ENCODE data around the gene HAND1.

The HAND1 gene

GRCh38 chr5:154464438-154464837 lies 13.6 kb downstream of the HAND1 start:
- peaks cover 7% of the 10 kb centered on the region for H3K27me3 Mint-ChIP-seq
- H3K27ac Mint-ChIP-seq, result no peak overlapping the region
- H3K4me1 Mint-ChIP-seq (ENCODE audit: low read depth), result no peaks in the 10 kb centered on the region
- H3K4me3 Mint-ChIP-seq, result no peak overlapping the region
- H3K9me3 Mint-ChIP-seq (ENCODE audit: low read depth), result no peaks in the 10 kb centered on the region
- peaks cover 10% of the 10 kb centered on the region for H3K36me3 Mint-ChIP-seq

DNA sequence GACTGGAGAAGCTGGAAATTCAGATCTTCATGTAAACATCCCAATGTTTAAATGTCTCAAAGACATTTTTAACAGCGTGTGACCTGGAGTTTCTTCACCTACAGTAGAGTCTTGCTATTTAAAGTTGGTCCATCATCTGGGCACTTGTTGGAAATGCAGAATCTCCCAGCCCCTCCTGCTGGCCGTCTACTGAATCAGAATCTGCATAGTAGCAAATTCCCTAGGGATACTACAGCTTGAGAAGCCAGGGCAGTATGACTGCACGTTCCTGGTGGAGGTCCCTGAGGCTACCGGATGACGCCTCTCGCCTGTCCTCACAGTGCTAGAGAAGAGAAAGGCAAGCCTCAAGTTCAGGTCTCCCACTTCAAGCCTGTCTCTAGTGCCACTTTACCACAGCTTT lies 16.5 kb downstream of the HAND1 start:
- no peaks in the 10 kb centered on the region for H3K4me1 Mint-ChIP-seq (ENCODE audit: low read depth)
- no peak overlapping the region for H3K27ac Mint-ChIP-seq
- H3K9me3 Mint-ChIP-seq (ENCODE audit: low read depth), result no peaks in the 10 kb centered on the region
- H3K4me3 Mint-ChIP-seq, result no peak overlapping the region
- H3K36me3 Mint-ChIP-seq, result peaks cover 18% of the 10 kb centered on the region
- H3K27me3 Mint-ChIP-seq, result no peaks in the 10 kb centered on the region

DNA sequence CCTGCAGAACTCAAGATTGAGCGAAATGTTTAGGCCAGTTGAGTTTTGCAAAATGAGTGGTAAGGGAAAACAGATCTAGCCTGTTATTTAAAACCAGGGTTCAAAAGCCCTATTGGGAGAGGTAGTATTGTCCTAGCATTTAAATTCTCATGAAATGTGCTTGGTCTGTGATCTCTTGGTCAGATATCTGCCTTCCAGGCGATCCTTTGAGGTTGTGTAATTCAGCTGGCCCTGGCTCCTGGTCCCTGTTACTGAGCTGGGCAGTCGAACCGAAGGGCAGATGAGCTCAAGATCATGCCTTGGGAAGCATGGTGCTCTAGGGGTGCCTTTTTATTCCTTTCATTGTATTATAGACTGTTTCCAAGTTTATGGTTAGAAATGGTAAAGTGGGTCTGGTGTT lies 17.9 kb downstream of the HAND1 start:
- H3K4me1 Mint-ChIP-seq (ENCODE audit: low read depth), result no peaks in the 10 kb centered on the region
- no peaks in the 10 kb centered on the region for H3K27me3 Mint-ChIP-seq
- no peak overlapping the region for H3K27ac Mint-ChIP-seq
- no peak overlapping the region for H3K4me3 Mint-ChIP-seq
- H3K9me3 Mint-ChIP-seq (ENCODE audit: low read depth), result no peaks in the 10 kb centered on the region
- peaks cover 20% of the 10 kb centered on the region for H3K36me3 Mint-ChIP-seq

DNA sequence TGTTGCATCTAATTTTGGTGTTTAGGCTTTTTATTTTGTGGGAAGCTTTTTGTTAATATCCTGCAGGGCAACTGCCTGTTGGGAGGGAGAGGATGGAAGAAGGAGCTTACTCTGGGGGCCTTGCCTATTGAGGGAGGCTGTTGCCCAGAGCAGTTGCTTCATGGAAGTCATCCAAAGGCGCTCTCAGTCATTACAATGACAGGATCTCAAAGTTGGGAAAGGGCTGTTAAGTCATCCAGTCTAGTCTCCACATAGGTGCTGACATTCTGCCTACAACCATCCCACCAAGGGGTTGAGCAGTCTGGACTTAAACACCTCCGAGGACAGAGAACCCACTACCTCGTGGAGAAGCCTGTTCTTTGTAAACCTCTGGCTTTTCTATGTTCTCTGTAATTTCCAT lies 19.0 kb downstream of the HAND1 start:
- no peaks in the 10 kb centered on the region for H3K27me3 Mint-ChIP-seq
- peaks cover 20% of the 10 kb centered on the region for H3K36me3 Mint-ChIP-seq
- no peak overlapping the region for H3K4me3 Mint-ChIP-seq
- H3K4me1 Mint-ChIP-seq (ENCODE audit: low read depth), result no peaks in the 10 kb centered on the region
- no peak overlapping the region for H3K27ac Mint-ChIP-seq
- H3K9me3 Mint-ChIP-seq (ENCODE audit: low read depth), result no peaks in the 10 kb centered on the region

GRCh38 chr5:154456540-154456939 lies 21.5 kb downstream of the HAND1 start:
- Mint-ChIP-seq H3K36me3 (peaks cover 13% of the 10 kb centered on the region), H3K4me1 (ENCODE audit: low read depth) (no peaks in the 10 kb centered on the region), H3K27ac (no peak overlapping the region), H3K27me3 (no peaks in the 10 kb centered on the region), H3K9me3 (ENCODE audit: low read depth) (no peaks in the 10 kb centered on the region), H3K4me3 (no peak overlapping the region)

DNA sequence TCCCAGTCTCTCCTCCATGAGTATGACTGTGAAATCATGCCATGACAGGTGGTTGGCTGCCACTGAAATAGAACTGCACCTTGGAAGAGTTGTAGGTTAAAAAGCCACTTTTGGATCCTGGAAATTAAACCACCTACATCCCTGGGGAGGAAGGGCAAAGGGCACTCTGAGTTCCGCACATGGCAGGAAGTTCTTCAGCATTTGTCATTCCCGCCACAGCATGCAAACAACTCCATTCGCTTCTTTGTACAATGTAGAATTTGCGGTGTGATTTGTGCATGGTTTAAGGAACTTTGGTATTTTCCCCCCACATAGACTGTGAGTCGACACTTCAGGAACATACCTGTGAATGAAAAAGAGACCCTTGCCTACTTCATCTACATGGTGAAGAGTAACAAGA lies 22.4 kb downstream of the HAND1 start:
- Mint-ChIP-seq H3K36me3 (peaks cover 16% of the 10 kb centered on the region), H3K4me1 (ENCODE audit: low read depth) (peaks cover 3% of the 10 kb centered on the region), H3K4me3 (no peak overlapping the region), H3K27ac (no peak overlapping the region), H3K27me3 (no peaks in the 10 kb centered on the region), H3K9me3 (ENCODE audit: low read depth) (no peaks in the 10 kb centered on the region)

- no peaks in the 10 kb centered on the region for H3K27me3 Mint-ChIP-seq
- H3K27ac Mint-ChIP-seq, result no peak overlapping the region
- peaks cover 8% of the 10 kb centered on the region for H3K36me3 Mint-ChIP-seq
- H3K4me3 Mint-ChIP-seq, result no peak overlapping the region
- peaks cover 34% of the 10 kb centered on the region for H3K4me1 Mint-ChIP-seq (ENCODE audit: low read depth)
- H3K9me3 Mint-ChIP-seq (ENCODE audit: low read depth), result no peaks in the 10 kb centered on the region
Measured at GRCh38 chr5:154451957-154452356, 26.1 kb downstream of the HAND1 start.

DNA sequence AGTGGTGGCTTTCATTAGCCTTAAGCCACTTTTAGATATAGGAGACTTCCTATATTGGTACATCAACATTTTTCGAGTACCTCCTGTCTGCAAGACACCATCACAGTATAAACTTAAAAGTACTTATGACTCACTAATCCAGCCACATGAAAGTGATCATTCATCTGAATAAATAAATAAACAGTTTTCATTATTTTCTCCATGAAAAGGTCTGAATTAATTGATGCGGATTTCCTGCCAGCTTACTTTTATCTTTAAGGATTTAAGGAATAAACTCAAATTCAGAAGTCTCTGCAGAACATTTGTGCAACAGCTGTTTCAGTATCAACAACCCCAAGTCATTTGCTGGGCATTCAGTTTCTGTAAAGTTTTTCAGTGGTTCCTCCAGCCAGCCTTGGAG lies 28.2 kb downstream of the HAND1 start:
- H3K4me3 Mint-ChIP-seq, result no peak overlapping the region
- H3K27me3 Mint-ChIP-seq, result no peaks in the 10 kb centered on the region
- no peak overlapping the region for H3K27ac Mint-ChIP-seq
- H3K36me3 Mint-ChIP-seq, result peaks cover 6% of the 10 kb centered on the region
- H3K4me1 Mint-ChIP-seq (ENCODE audit: low read depth), result peaks cover 44% of the 10 kb centered on the region
- no peaks in the 10 kb centered on the region for H3K9me3 Mint-ChIP-seq (ENCODE audit: low read depth)

GRCh38 chr5:154447089-154447725 lies 30.8 kb downstream of the HAND1 start:
- H3K4me1 Mint-ChIP-seq (ENCODE audit: low read depth), result peaks cover 61% of the 10 kb centered on the region
- H3K36me3 Mint-ChIP-seq, result peaks cover 9% of the 10 kb centered on the region
- peak overlapping the region; percentile 92 for H3K4me3 Mint-ChIP-seq
- H3K27ac Mint-ChIP-seq, result peak overlapping the region; percentile 77
- no peaks in the 10 kb centered on the region for H3K27me3 Mint-ChIP-seq
- H3K9me3 Mint-ChIP-seq (ENCODE audit: low read depth), result no peaks in the 10 kb centered on the region

- Mint-ChIP-seq H3K36me3 (peaks cover 12% of the 10 kb centered on the region), H3K27me3 (no peaks in the 10 kb centered on the region), H3K4me1 (ENCODE audit: low read depth) (peaks cover 66% of the 10 kb centered on the region), H3K9me3 (ENCODE audit: low read depth) (no peaks in the 10 kb centered on the region), H3K27ac (peak overlapping the region; percentile 77), H3K4me3 (peak overlapping the region; percentile 92)
Measured at GRCh38 chr5:154446195-154447088, 31.6 kb downstream of the HAND1 start.

- Mint-ChIP-seq H3K36me3 (peaks cover 14% of the 10 kb centered on the region), H3K9me3 (ENCODE audit: low read depth) (no peaks in the 10 kb centered on the region), H3K4me1 (ENCODE audit: low read depth) (peaks cover 65% of the 10 kb centered on the region), H3K27ac (peak within 1 kb of the TSS; percentile 96), H3K4me3 (peak within 1 kb of the TSS; percentile 100), H3K27me3 (no peaks in the 10 kb centered on the region)
Measured at GRCh38 chr5:154445422-154446194, 32.4 kb downstream of the HAND1 start, which contains the start of gene SAP30L. Gene SAP30L, plus strand, starts transcription at chr5:154445997. Its CDS starts 608 bp downstream, at chr5:154446605.

- no peaks in the 10 kb centered on the region for H3K9me3 Mint-ChIP-seq (ENCODE audit: low read depth)
- H3K27me3 Mint-ChIP-seq, result no peaks in the 10 kb centered on the region
- H3K36me3 Mint-ChIP-seq, result peaks cover 15% of the 10 kb centered on the region
- H3K4me1 Mint-ChIP-seq (ENCODE audit: low read depth), result peaks cover 58% of the 10 kb centered on the region
- H3K4me3 Mint-ChIP-seq, result peak overlapping the region; percentile 100
- peak overlapping the region; percentile 96 for H3K27ac Mint-ChIP-seq
Measured at GRCh38 chr5:154444556-154445421, 33.2 kb downstream of the HAND1 start.

- Mint-ChIP-seq H3K36me3 (peaks cover 23% of the 10 kb centered on the region), H3K27ac (no peak overlapping the region), H3K4me1 (ENCODE audit: low read depth) (peaks cover 42% of the 10 kb centered on the region), H3K4me3 (no peak overlapping the region), H3K27me3 (no peaks in the 10 kb centered on the region), H3K9me3 (ENCODE audit: low read depth) (no peaks in the 10 kb centered on the region)
Measured at GRCh38 chr5:154442801-154443200, 35.2 kb downstream of the HAND1 start.

GRCh38 chr5:154440540-154440939 lies 37.5 kb downstream of the HAND1 start:
- H3K27ac Mint-ChIP-seq, result no peak overlapping the region
- H3K4me3 Mint-ChIP-seq, result no peak overlapping the region
- H3K9me3 Mint-ChIP-seq (ENCODE audit: low read depth), result no peaks in the 10 kb centered on the region
- H3K4me1 Mint-ChIP-seq (ENCODE audit: low read depth), result peaks cover 30% of the 10 kb centered on the region
- H3K27me3 Mint-ChIP-seq, result no peaks in the 10 kb centered on the region
- peaks cover 33% of the 10 kb centered on the region for H3K36me3 Mint-ChIP-seq
